ENCODE results near the gene UAP1. TPM values are rescaled to one million over a fixed set of nuclear protein-coding genes. Genes with fewer than 3 reads are reported as not detected.

UAP1 gene
- polyA plus RNA-seq, 10 donors, result 30.3 to 39.3 (median 32.4) TPM

GRCh38 chr1:162609306-162609705, 47.8 kb downstream of the UAP1 start:
- no peak for DNase-seq

- DNase-seq, result peak in 1 of 3 donors; percentile 17
These were observed 51.3 kb downstream of the UAP1 start for GRCh38 chr1:162612606-162613400.

- no peak for DNase-seq
These were observed 55.3 kb downstream of the UAP1 start for GRCh38 chr1:162616848-162617247.

GRCh38 chr1:162617513-162617912, 56.0 kb downstream of the UAP1 start:
- DNase-seq, result no peak

GRCh38 chr1:162619076-162619475, 57.6 kb downstream of the UAP1 start:
- DNase-seq, result no peak

GRCh38 chr1:162621256-162621655, 59.7 kb downstream of the UAP1 start:
- no peak for DNase-seq

GRCh38 chr1:162625679-162626078, 64.2 kb downstream of the UAP1 start:
- DNase-seq, result peak in 1 of 3 donors; percentile 57

GRCh38 chr1:162626094-162626493, 64.6 kb downstream of the UAP1 start:
- DNase-seq, result peak; percentile 85 to 95 (median 88)

GRCh38 chr1:162626761-162627160, 65.2 kb downstream of the UAP1 start:
- DNase-seq, result peak; percentile 39 to 71 (median 49)

GRCh38 chr1:162627662-162628296, 66.3 kb downstream of the UAP1 start:
- DNase-seq, result peak in 2 of 3 donors; percentile 20 to 30

- DNase-seq, result no peak
These were observed 67.6 kb downstream of the UAP1 start for GRCh38 chr1:162629077-162629627.

- DNase-seq, result peak; percentile 24 to 79 (median 52)
These were observed 68.1 kb downstream of the UAP1 start for GRCh38 chr1:162629651-162630050.

- peak; percentile 76 to 93 (median 83) for DNase-seq
These were observed 70.1 kb downstream of the UAP1 start for GRCh38 chr1:162631546-162632191.

GRCh38 chr1:162632217-162632666, 70.7 kb downstream of the UAP1 start, which contains the start of gene DDR2:
Gene DDR2 (plus strand): TSS chr1:162632464. CDS start chr1:162719064, 86,600 bp downstream.
- peak; percentile 93 to 99 (median 96) for DNase-seq

GRCh38 chr1:162632698-162633080, 71.2 kb downstream of the UAP1 start:
- peak; percentile 36 to 82 (median 44) for DNase-seq

GRCh38 chr1:162633081-162633762, 71.7 kb downstream of the UAP1 start:
- DNase-seq, result peak; percentile 46 to 79 (median 58)

- DNase-seq, result no peak
These were observed 73.9 kb downstream of the UAP1 start for GRCh38 chr1:162635418-162635817.

GRCh38 chr1:162639718-162640117, 78.2 kb downstream of the UAP1 start:
- no peak for DNase-seq

GRCh38 chr1:162641114-162641513, 79.6 kb downstream of the UAP1 start:
- no peak for DNase-seq

- DNase-seq, result no peak
These were observed 83.4 kb downstream of the UAP1 start for GRCh38 chr1:162644986-162645314.

- no peak for DNase-seq
These were observed 84.1 kb downstream of the UAP1 start for GRCh38 chr1:162645666-162646065.

GRCh38 chr1:162649583-162649982, 88.1 kb downstream of the UAP1 start:
- DNase-seq, result peak in 1 of 3 donors; percentile 56

Measured in muscle of back (tissue), 11 donors.